H9 (cell line): ENCODE results near the gene ERFL. TPM values are rescaled to one million over a fixed set of nuclear protein-coding genes. Genes with fewer than 3 reads are reported as not detected.

ENCODE experiments used
- DNase-seq: peaks from one replicate; pipeline ENCODE4 v3.0.0-alpha.2; 2017
- H2AFZ ChIP-seq: one replicate; pipeline ENCODE4 v1.6.1; 2013; ENCODE audit warnings: mild to moderate bottlenecking, low read length, control low read depth, moderate library complexity
- H2AK5ac ChIP-seq: 2 replicates; pipeline ENCODE4 v1.6.1; 2013; ENCODE audit warnings: low read length, control low read depth, mixed read lengths; ENCODE audit not compliant: insufficient read length
- H2BK120ac ChIP-seq: one replicate; pipeline ENCODE4 v1.6.1; 2013; ENCODE audit warnings: low read depth, mild to moderate bottlenecking, low read length, control low read depth, inconsistent platforms; ENCODE audit not compliant: poor library complexity, severe bottlenecking
- H2BK12ac ChIP-seq: 2 replicates; pipeline ENCODE4 v1.6.1; 2013; ENCODE audit warnings: low read length, control low read depth, mixed read lengths, low read depth; ENCODE audit not compliant: insufficient read length
- H2BK15ac ChIP-seq: 2 replicates; pipeline ENCODE4 v1.6.1; 2013; ENCODE audit warnings: low read depth, low read length, control low read depth
- H2BK20ac ChIP-seq: one replicate; pipeline ENCODE4 v1.6.1; 2013; ENCODE audit warnings: low read depth, mild to moderate bottlenecking, low read length, control low read depth, inconsistent platforms; ENCODE audit not compliant: poor library complexity, severe bottlenecking
- H2BK5ac ChIP-seq: 2 replicates; pipeline ENCODE4 v1.6.1; 2013; ENCODE audit warnings: low read length, control low read depth, mixed read lengths; ENCODE audit not compliant: insufficient read length
- H3K14ac ChIP-seq: 2 replicates; pipeline ENCODE4 v1.6.1; 2013; ENCODE audit warnings: low read length, control low read depth; ENCODE audit not compliant: insufficient read depth
- H3K18ac ChIP-seq: 2 replicates; pipeline ENCODE4 v1.6.1; 2013; ENCODE audit warnings: low read depth, mild to moderate bottlenecking, mixed read lengths, low read length, control low read depth; ENCODE audit not compliant: insufficient read length
- H3K23ac ChIP-seq: 2 replicates; pipeline ENCODE4 v1.6.1; 2013; ENCODE audit warnings: low read length, control low read depth, mixed read lengths, low read depth; ENCODE audit not compliant: insufficient read length
- H3K23me2 ChIP-seq: 2 replicates; pipeline ENCODE4 v1.6.1; 2013; ENCODE audit warnings: low read depth, mild to moderate bottlenecking, mixed read lengths, low read length, control low read depth; ENCODE audit not compliant: insufficient read length, poor library complexity, severe bottlenecking
- H3K27ac ChIP-seq: 2 replicates; pipeline ENCODE4 v1.5.1; 2013; ENCODE audit warnings: low read length, control low read depth, mixed read lengths, low read depth; ENCODE audit not compliant: insufficient read length
- H3K27me3 ChIP-seq: 2 replicates; pipeline ENCODE4 v1.6.1; 2013; ENCODE audit warnings: low read length, control low read depth, inconsistent platforms; ENCODE audit not compliant: insufficient read depth
- H3K4ac ChIP-seq: 2 replicates; pipeline ENCODE4 v1.6.1; 2013; ENCODE audit warnings: low read depth, mild to moderate bottlenecking, control low read depth, inconsistent platforms, low read length, moderate library complexity
- H3K4me1 ChIP-seq: 2 replicates; pipeline ENCODE4 v1.6.1; 2013; ENCODE audit warnings: low read length, control low read depth, inconsistent platforms; ENCODE audit not compliant: insufficient read depth
- H3K4me2 ChIP-seq: 2 replicates; pipeline ENCODE4 v1.6.1; 2013; ENCODE audit warnings: low read length, control low read depth, mixed read lengths; ENCODE audit not compliant: insufficient read length, insufficient read depth
- H3K56ac ChIP-seq: 2 replicates; pipeline ENCODE4 v1.6.1; 2013; ENCODE audit warnings: low read depth, mild to moderate bottlenecking, mixed read lengths, low read length, control low read depth; ENCODE audit not compliant: insufficient read length
- H3K79me1 ChIP-seq: 2 replicates; pipeline ENCODE4 v1.6.1; 2013; ENCODE audit warnings: low read depth, mild to moderate bottlenecking, moderate library complexity, low read length, control low read depth, inconsistent platforms; ENCODE audit not compliant: insufficient read depth, poor library complexity, severe bottlenecking
- H3K79me2 ChIP-seq: 2 replicates; pipeline ENCODE4 v1.6.1; 2013; ENCODE audit warnings: low read length, control low read depth, inconsistent platforms; ENCODE audit not compliant: insufficient read depth
- H3K9ac ChIP-seq: 2 replicates; pipeline ENCODE4 v1.6.1; 2013; ENCODE audit warnings: low read length, control low read depth, mixed read lengths; ENCODE audit not compliant: insufficient read length; ENCODE audit errors: extremely low read depth
- H3K9me3 ChIP-seq: one replicate; pipeline ENCODE4 v1.6.1; 2013; ENCODE audit warnings: low read depth, low read length, inconsistent platforms; ENCODE audit not compliant: control insufficient read depth
- H3T11ph ChIP-seq: one replicate; pipeline ENCODE4 v1.6.1; 2013; ENCODE audit warnings: mild to moderate bottlenecking, low read length, control low read depth, inconsistent platforms
- H4K20me1 ChIP-seq: one replicate; pipeline ENCODE4 v1.6.1; 2013; ENCODE audit not compliant: control insufficient read depth, insufficient read length, insufficient read depth
- H4K5ac ChIP-seq: 2 replicates; pipeline ENCODE4 v1.6.1; 2013; ENCODE audit warnings: low read depth, mild to moderate bottlenecking, mixed read lengths, low read length, control low read depth; ENCODE audit not compliant: insufficient read length
- H4K8ac ChIP-seq: replicated peaks from 2 replicates; pipeline ENCODE4 v1.6.1; 2013; ENCODE audit warnings: low read length, control low read depth, mixed read lengths, low read depth; ENCODE audit not compliant: insufficient read length
- H4K91ac ChIP-seq: 2 replicates; pipeline ENCODE4 v1.6.1; 2013; ENCODE audit warnings: low read depth, mild to moderate bottlenecking, moderate library complexity, mixed read lengths, low read length, control low read depth; ENCODE audit not compliant: insufficient read length
- H3K27ac Mint-ChIP-seq, 3 experiments: 2 replicates in 2 of 3; 3 replicates in 1 of 3; pipeline ENCODE4 v1.8.0; 2020 to 2021; ENCODE audit warnings: mixed read lengths in 3 of 3, mild to moderate bottlenecking in 1 of 3, moderate library complexity in 1 of 3
- H3K27me3 Mint-ChIP-seq: 2 replicates; pipeline ENCODE4 v1.8.0; 2021; ENCODE audit warnings: low read depth, mild to moderate bottlenecking, moderate library complexity, mixed read lengths
- H3K36me3 Mint-ChIP-seq, 3 experiments: 2 replicates in 2 of 3; 3 replicates in 1 of 3; pipeline ENCODE4 v1.8.0; 2020 to 2021; ENCODE audit warnings: low read depth in 3 of 3, mixed read lengths in 3 of 3; ENCODE audit not compliant: insufficient read depth in 1 of 3
- H3K4me1 Mint-ChIP-seq, 2 experiments: 2 replicates each; pipeline ENCODE4 v1.8.0; 2020; ENCODE audit warnings: mixed read lengths in 2 of 2
- H3K4me3 Mint-ChIP-seq, 2 experiments: 2 replicates in 1 of 2; 3 replicates in 1 of 2; pipeline ENCODE4 v1.8.0; 2020 to 2021; ENCODE audit warnings: mild to moderate bottlenecking in 2 of 2, mixed read lengths in 2 of 2, moderate library complexity in 1 of 2
- H3K9me3 Mint-ChIP-seq, 2 experiments: 2 replicates in 1 of 2; 3 replicates in 1 of 2; pipeline ENCODE4 v1.8.0; 2020; ENCODE audit warnings: mild to moderate bottlenecking in 2 of 2, mixed read lengths in 2 of 2, moderate library complexity in 1 of 2
- CTCF ChIP-seq: fragments of 200-600 bp; sonication (generic); conservative IDR thresholded peaks from 3 replicates; pipeline ENCODE4 v1.8.0; 2021; ENCODE audit warnings: antibody characterized with exemption, mild to moderate bottlenecking
- WGBS: extraction: QIAGEN DNeasy Blood & Tissue Kit; methylation state at CpG from one replicate; pipeline ENCODE4 v1.1.7; 2013; ENCODE audit warnings: missing lambda C conversion rate, low lambda C conversion rate, mixed read lengths; ENCODE audit not compliant: insufficient read length; ENCODE audit errors: extremely low coverage; 5-methylcytosine and 5-hydroxymethylcytosine counted together
- total RNA-seq: library from RNA; stranded (reverse); gene quantifications from 2 replicates; pipeline ENCODE4 v1.2.1, GENCODE V29; 2021

The ERFL gene
- total RNA-seq, 1 experiment from 2014 or later = 0.22 TPM

- Histone ChIP-seq H3K9ac (no peak overlapping the region), H3K4me2 (no peak overlapping the region), H2BK20ac (no peak overlapping the region), H3K27me3 (peaks cover 91% of the 10 kb centered on the region), H4K91ac (no peak overlapping the region), H4K20me1 (peaks cover 5% of the 10 kb centered on the region), H4K5ac (no peak overlapping the region), H2BK120ac (no peak overlapping the region), H3K4me1 (no peaks in the 10 kb centered on the region; the same call in 1 of the 2 replicates), H3T11ph (no peak overlapping the region), H3K56ac (no peak overlapping the region), H3K9me3 (no peaks in the 10 kb centered on the region), H2AFZ (no peak overlapping the region), H3K79me1 (no peaks in the 10 kb centered on the region), H2BK15ac (no peak overlapping the region), H4K8ac (no peak overlapping the region), H3K23ac (no peak overlapping the region), H3K4ac (no peak overlapping the region), H3K27ac (no peak overlapping the region), H2AK5ac (no peak overlapping the region), H3K14ac (no peak overlapping the region), H2BK12ac (no peak overlapping the region), H3K79me2 (no peaks in the 10 kb centered on the region), H2BK5ac (no peak overlapping the region), H3K23me2 (no peaks in the 10 kb centered on the region), H3K18ac (no peak overlapping the region)
- no peaks in the 10 kb centered on the region; a peak in 2 of 5 replicates for H3K9me3 Mint-ChIP-seq
- peaks cover 16% of the 10 kb centered on the region for H3K27me3 Mint-ChIP-seq
- TF ChIP-seq CTCF = no peak
- H3K4me3 Mint-ChIP-seq = no peak overlapping the region
- WGBS = 100% methylated on average over 5 of the region's 5 CpGs
- H3K27ac Mint-ChIP-seq = no peak overlapping the region
- DNase-seq = no peak
- peaks cover 0 to 18% of the 10 kb centered on the region in 2 experiments; a peak in 2 of 4 replicates for H3K4me1 Mint-ChIP-seq
- H3K36me3 Mint-ChIP-seq = no peaks in the 10 kb centered on the region
Observed at GRCh38 chr19:41918653-41919244, 9.5 kb downstream of the ERFL start.
